Heart right ventricle (tissue), 16 donors: ENCODE results near the gene ECHS1. TPM values are rescaled to one million over a fixed set of nuclear protein-coding genes. Genes with fewer than 3 reads are reported as not detected.

Source experiments
- ATAC-seq, 8 donors: fragments of 200-7000 bp; cut with Tn5 transposase; one replicate each; pipeline ENCODE4 v1.9.1; 2020; ENCODE audit warnings: mild to moderate bottlenecking in 8 of 8, moderate library complexity in 8 of 8, moderate number of reproducible peaks in 1 of 8
- DNase-seq, 2 donors: peaks; one replicate each; pipeline ENCODE4 v3.0.0-alpha.2; 2020
- H3K27ac ChIP-seq, 10 donors: fragments of 200-600 bp; sonication (generic) in 2 of 10; one replicate each; pipeline versions ENCODE4 v1.5.0 to v1.8.0; 2020 to 2022; ENCODE audit warnings: mild to moderate bottlenecking in 3 of 10
- H3K27me3 ChIP-seq, 7 donors: fragments of 200-600 bp; one replicate each; pipeline ENCODE4 v1.8.0; 2021 to 2022; ENCODE audit warnings: mild to moderate bottlenecking in 2 of 7
- H3K36me3 ChIP-seq, 9 donors: fragments of 200-600 bp; sonication (generic) in 1 of 9; one replicate each; pipeline versions ENCODE4 v1.5.0 to v1.8.0; 2020 to 2022; ENCODE audit warnings: mild to moderate bottlenecking in 2 of 9
- H3K4me1 ChIP-seq, 9 donors: fragments of 200-600 bp; sonication (generic) in 1 of 9; one replicate each; pipeline versions ENCODE4 v1.5.0 to v1.8.0; 2020 to 2022; ENCODE audit warnings: mild to moderate bottlenecking in 4 of 9
- H3K4me3 ChIP-seq, 10 donors: fragments of 200-600 bp; sonication (generic) in 2 of 10; one replicate each; pipeline versions ENCODE4 v1.5.0 to v1.8.0; 2020 to 2022; ENCODE audit warnings: mild to moderate bottlenecking in 7 of 10, moderate library complexity in 2 of 10
- H3K9me3 ChIP-seq, 11 donors: fragments of 200-600 bp in 10 of 11; sonication (generic) in 2 of 11; one replicate each; pipeline versions ENCODE4 v1.5.0 to v1.8.0; 2013 to 2022; ENCODE audit warnings: mild to moderate bottlenecking in 2 of 11, control low read depth in 1 of 11, moderate library complexity in 1 of 11
- WGBS, 2 donors: extraction: QIAGEN DNeasy Blood & Tissue Kit; methylation state at CpG; one replicate each; pipeline ENCODE4 v1.1.7; 2013; ENCODE audit warnings: inconsistent platforms in 1 of 2; 5-methylcytosine and 5-hydroxymethylcytosine counted together
- intact Hi-C, 10 donors: fragments of 100-400 bp; cut with DNase I; formaldehyde crosslinking; loops; one replicate each; pipeline versions ENCODE4 v1.11.1 to v1.14.2; 2022
- polyA plus RNA-seq, 2 donors: library from polyadenylated mRNA; stranded (reverse); fragments of 200-250 nt; gene quantifications; one replicate each; pipeline ENCODE4 v1.2.3, GENCODE V29; 2013
- total RNA-seq, 10 donors: library from RNA; stranded (reverse); fragmentation: NEBNext Ultra II Directional in 3 of 10; extraction: Animal tissue kit (Norgen Biotek cat#: 25700) in 3 of 10; gene quantifications; one replicate each; pipeline versions ENCODE4 v1.2.1 to v1.2.4, GENCODE V29; 2021 to 2023
- TF ChIP-seq, protein P1 (sequence below), 9 donors: fragments of 200-600 bp; sonication (generic) in 2 of 9; IDR thresholded peaks; one replicate each; pipeline versions ENCODE4 v1.5.0 to v1.8.0; 2021 to 2022; ENCODE audit warnings: antibody characterized with exemption in 9 of 9, mild to moderate bottlenecking in 5 of 9, moderate library complexity in 1 of 9
- donor health status: Arrhythmogenic right ventricular cardiomyopathy.
- donor health status: ischemic (EF 13 %, LVEDD 7.1; RV severe dilation, severe dysfunction).
- donor health status: healthy with polysubstance abuse.
- donor health status: DM: no; HTN: yes; CAD: no.
- donor health status: DM: no; HTN: no; CAD: no.
- donor health status: ischemic (EF 25% LVEDD 6.9; RV normal size, moderate dysfunction).
- donor health status: ischemic (EF 25% LVEDD 5.7; RV mildly dilated, moderate dysfunction).
- donor health status: healthy.
- donor health status: DM: yes; HTN: yes; CAD: no.
- donor health status: Ischemic cardiomyopathy.
- donor health status: ischemic (EF 35%, LVEDD 5.7; RV mildly dilated, moderate dysfunction).
- donor health status: nonischemic (EF 11% LVEDD 7.7; RV severe dilation, severe dysfunction).
- donor health status: DM: yes; HTN: yes; CAD: no.
- donor health status: PGD.
- donor health status: ischemic (EF 29% LVEDD 5.4; RV normal size, mild dysfunction).
- donor health status: nonischemic (EF 23%, LVEDD 6.1; RV moderate dilation, normal function).

Gene ECHS1
- total and polyA plus RNA-seq, 12 donors: 117 to 275 (median 213) TPM

DNA sequence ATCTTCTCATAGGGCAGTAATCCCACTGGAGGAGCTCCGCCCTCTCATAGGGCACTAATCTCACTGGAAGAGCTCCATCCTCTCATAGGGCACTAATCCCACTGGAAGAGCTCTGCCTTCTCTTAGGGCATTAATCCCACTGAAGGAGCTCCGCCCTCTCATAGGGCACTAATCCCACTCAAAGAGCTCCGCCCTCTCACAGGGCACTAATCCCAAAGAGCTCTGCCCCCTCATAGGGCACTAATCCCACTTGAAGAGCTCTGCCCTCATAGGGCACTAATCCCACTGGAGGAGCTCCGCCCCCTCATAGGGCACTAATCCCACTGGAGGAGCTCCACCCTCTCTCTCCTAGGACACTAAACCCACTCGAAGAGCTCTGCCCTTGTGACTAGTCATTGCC lies 11.9 kb downstream of the ECHS1 start:
- DNase-seq: no peak
- WGBS, 2 donors: 92 to 97% methylated on average over 5 of the region's 5 CpGs

DNA sequence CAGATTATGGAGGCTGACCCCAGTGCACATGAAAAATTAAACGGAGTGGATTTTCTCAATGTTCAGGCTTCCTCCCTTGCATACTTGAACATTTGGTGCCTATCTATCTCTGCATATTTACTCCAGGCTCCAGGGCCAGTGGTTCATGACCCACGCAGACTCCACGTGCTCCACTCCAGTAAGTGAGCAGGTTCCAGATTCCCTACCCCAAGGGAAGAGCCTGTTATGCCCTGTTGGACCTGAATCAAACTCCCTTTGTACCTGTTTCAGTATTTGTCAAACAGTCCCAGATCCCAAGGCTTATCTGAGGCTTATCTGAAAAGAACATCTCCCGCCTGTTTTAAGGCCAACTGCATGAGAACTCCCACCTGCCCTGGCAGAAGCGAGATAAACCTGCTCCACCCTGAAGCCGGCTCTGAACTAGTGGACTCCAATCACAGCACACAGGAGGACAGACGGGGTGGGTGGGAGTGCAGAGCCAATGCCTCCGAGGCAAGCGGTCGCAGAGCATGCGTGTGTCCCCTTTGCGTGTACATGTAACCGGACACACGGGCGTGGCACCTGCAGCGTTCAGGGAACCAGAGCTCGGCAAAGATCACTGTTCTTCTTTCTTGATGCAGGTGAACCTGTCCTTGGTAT lies 13.1 kb downstream of the ECHS1 start:
- Histone ChIP-seq H3K27ac (no peak overlapping the region), H3K36me3 (peaks cover 0 to 38% (median 10%) of the 10 kb centered on the region in 9 donors), H3K4me1 (peaks cover 4 to 29% (median 15%) of the 10 kb centered on the region in 9 donors), H3K9me3 (peaks cover 0 to 6% (median 0%) of the 10 kb centered on the region in 11 donors), H3K27me3 (no peaks in the 10 kb centered on the region), H3K4me3 (no peak overlapping the region)
- ATAC-seq: no peak
- intact Hi-C loops: no loop called here
- no peak for DNase-seq
- TF ChIP-seq, protein P1, sequence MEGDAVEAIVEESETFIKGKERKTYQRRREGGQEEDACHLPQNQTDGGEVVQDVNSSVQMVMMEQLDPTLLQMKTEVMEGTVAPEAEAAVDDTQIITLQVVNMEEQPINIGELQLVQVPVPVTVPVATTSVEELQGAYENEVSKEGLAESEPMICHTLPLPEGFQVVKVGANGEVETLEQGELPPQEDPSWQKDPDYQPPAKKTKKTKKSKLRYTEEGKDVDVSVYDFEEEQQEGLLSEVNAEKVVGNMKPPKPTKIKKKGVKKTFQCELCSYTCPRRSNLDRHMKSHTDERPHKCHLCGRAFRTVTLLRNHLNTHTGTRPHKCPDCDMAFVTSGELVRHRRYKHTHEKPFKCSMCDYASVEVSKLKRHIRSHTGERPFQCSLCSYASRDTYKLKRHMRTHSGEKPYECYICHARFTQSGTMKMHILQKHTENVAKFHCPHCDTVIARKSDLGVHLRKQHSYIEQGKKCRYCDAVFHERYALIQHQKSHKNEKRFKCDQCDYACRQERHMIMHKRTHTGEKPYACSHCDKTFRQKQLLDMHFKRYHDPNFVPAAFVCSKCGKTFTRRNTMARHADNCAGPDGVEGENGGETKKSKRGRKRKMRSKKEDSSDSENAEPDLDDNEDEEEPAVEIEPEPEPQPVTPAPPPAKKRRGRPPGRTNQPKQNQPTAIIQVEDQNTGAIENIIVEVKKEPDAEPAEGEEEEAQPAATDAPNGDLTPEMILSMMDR (IDR thresholded peaks at IDR 0.05): no peak
- WGBS, 2 donors: 83 to 84% methylated on average over 17 of the region's 17 CpGs

More for the DNA sequence above, 11.9 kb downstream of the ECHS1 start:
- Histone ChIP-seq H3K4me3 (no peak overlapping the region), H3K27me3 (no peaks in the 10 kb centered on the region), H3K36me3 (peaks cover 0 to 49% (median 21%) of the 10 kb centered on the region in 9 donors), H3K27ac (no peak overlapping the region), H3K9me3 (peaks cover 0 to 6% (median 0%) of the 10 kb centered on the region in 11 donors), H3K4me1 (peaks cover 4 to 29% (median 15%) of the 10 kb centered on the region in 9 donors)
- ATAC-seq: no peak
- TF ChIP-seq, protein P1 (IDR thresholded peaks at IDR 0.05): no peak
- intact Hi-C loops: no loop called here

DNA sequence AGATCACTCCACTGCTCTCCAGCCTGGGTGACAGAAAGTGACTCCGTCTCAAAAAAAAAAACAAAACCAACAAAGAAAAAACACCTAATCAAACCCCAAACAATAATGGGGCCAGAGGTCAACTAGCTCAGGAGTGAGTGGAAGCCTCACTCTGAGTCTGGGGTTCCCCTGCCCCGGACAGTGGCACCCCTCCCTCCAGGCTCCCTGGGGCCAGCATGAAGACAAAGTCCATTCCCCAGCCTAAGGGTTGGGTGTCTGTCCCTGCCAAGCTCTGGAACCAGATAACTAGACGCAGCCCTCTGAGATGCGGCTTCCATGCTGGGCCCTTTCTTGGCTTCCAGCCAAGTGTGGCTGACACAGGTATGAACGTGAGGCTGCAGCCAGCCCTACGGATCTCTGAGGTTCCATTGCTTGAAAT lies 13.6 kb downstream of the ECHS1 start:
- Histone ChIP-seq H3K4me3 (no peak overlapping the region), H3K27ac (peak overlapping the region in 1 of 10 donors; percentile 72), H3K27me3 (no peaks in the 10 kb centered on the region), H3K4me1 (peaks cover 4 to 27% (median 15%) of the 10 kb centered on the region in 9 donors), H3K9me3 (peaks cover 0 to 6% (median 0%) of the 10 kb centered on the region in 11 donors), H3K36me3 (peaks cover 0 to 32% (median 6%) of the 10 kb centered on the region in 9 donors)
- intact Hi-C loops: no loop called here
- no peak for DNase-seq
- WGBS, 2 donors: 30 to 40% methylated on average over 6 of the region's 6 CpGs
- ATAC-seq: peak in 1 of 8 donors; percentile 17
- TF ChIP-seq, protein P1 (IDR thresholded peaks at IDR 0.05): no peak

DNA sequence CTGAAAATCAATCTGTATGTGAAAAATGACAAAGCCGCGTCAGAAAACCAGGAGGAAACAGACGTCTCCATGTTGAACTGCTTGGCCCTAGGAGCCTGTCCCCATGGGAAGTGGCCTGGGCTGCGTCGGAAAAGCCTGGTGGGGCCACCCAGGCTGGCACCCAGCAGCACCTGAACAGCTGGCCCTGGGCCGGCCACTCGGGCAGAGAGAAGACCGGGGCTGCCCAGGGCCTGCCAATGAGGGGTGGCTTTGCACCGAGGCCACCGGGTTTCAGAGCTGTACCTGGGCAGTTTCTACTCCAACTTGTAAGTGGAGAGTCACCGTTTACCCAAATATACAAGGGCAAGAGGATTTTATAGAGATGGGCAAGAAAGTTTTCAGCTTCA lies 14.2 kb downstream of the ECHS1 start:
- ATAC-seq (peak in 1 of 8 donors; percentile 6), DNase-seq (no peak)
- H3K4me3 ChIP-seq: no peak overlapping the region
- H3K9me3 ChIP-seq: peaks cover 0 to 6% (median 0%) of the 10 kb centered on the region in 11 donors
- H3K4me1 ChIP-seq: peaks cover 4 to 27% (median 15%) of the 10 kb centered on the region in 9 donors
- no peaks in the 10 kb centered on the region for H3K27me3 ChIP-seq
- H3K27ac ChIP-seq: peak overlapping the region in 7 of 10 donors; percentile 39 to 86 (median 47)
- TF ChIP-seq, protein P1 (IDR thresholded peaks at IDR 0.05): no peak
- H3K36me3 ChIP-seq: peaks cover 0 to 26% (median 0%) of the 10 kb centered on the region in 9 donors
- whole genome bisulfite sequencing, 2 donors: 73 to 79% methylated on average over 11 of the region's 11 CpGs
- intact Hi-C loops: no loop called here
